ENCODE results near the gene CSNK1D. TPM values are rescaled to one million over a fixed set of nuclear protein-coding genes. Genes with fewer than 3 reads are reported as not detected.

CSNK1D gene
- total RNA-seq, 1 donor from 2014 or later: 118 TPM

- H3K36me3 Mint-ChIP-seq (ENCODE audit: unreplicated experiment): no peaks in the 10 kb centered on the region
- peaks cover 40% of the 10 kb centered on the region for H3K4me1 Mint-ChIP-seq (ENCODE audit: unreplicated experiment)
- TF ChIP-seq CTCF (IDR thresholded peaks at IDR 0.05): no peak
- H3K9me3 Mint-ChIP-seq (ENCODE audit: unreplicated experiment): no peaks in the 10 kb centered on the region
- DNase-seq (ENCODE audit: extremely low spot score, unreplicated experiment): no peak
- peak overlapping the region; percentile 65 for H3K4me3 Mint-ChIP-seq (ENCODE audit: unreplicated experiment)
- peaks cover 4% of the 10 kb centered on the region for H3K27me3 Mint-ChIP-seq (ENCODE audit: unreplicated experiment)
- no peak overlapping the region for H3K27ac Mint-ChIP-seq (ENCODE audit: unreplicated experiment)
These were observed 20.7 kb upstream of the CSNK1D start for GRCh38 chr17:82294064-82294773.

GRCh38 chr17:82292251-82293154 is 19.0 kb upstream of the CSNK1D start:
- peaks cover 39% of the 10 kb centered on the region for H3K4me1 Mint-ChIP-seq (ENCODE audit: unreplicated experiment)
- peaks cover 4% of the 10 kb centered on the region for H3K27me3 Mint-ChIP-seq (ENCODE audit: unreplicated experiment)
- peak; percentile 98 for DNase-seq (ENCODE audit: extremely low spot score, unreplicated experiment)
- H3K27ac Mint-ChIP-seq (ENCODE audit: unreplicated experiment): peak overlapping the region; percentile 74
- no peaks in the 10 kb centered on the region for H3K9me3 Mint-ChIP-seq (ENCODE audit: unreplicated experiment)
- H3K4me3 Mint-ChIP-seq (ENCODE audit: unreplicated experiment): peak overlapping the region; percentile 77
- no peak for TF ChIP-seq CTCF (IDR thresholded peaks at IDR 0.05)
- H3K36me3 Mint-ChIP-seq (ENCODE audit: unreplicated experiment): no peaks in the 10 kb centered on the region

GRCh38 chr17:82291582-82292250 is 18.2 kb upstream of the CSNK1D start:
- H3K9me3 Mint-ChIP-seq (ENCODE audit: unreplicated experiment): no peaks in the 10 kb centered on the region
- DNase-seq (ENCODE audit: extremely low spot score, unreplicated experiment): no peak
- no peak overlapping the region for H3K27ac Mint-ChIP-seq (ENCODE audit: unreplicated experiment)
- peaks cover 31% of the 10 kb centered on the region for H3K4me1 Mint-ChIP-seq (ENCODE audit: unreplicated experiment)
- peaks cover 4% of the 10 kb centered on the region for H3K27me3 Mint-ChIP-seq (ENCODE audit: unreplicated experiment)
- TF ChIP-seq CTCF (IDR thresholded peaks at IDR 0.05): no peak
- peak overlapping the region; percentile 64 for H3K4me3 Mint-ChIP-seq (ENCODE audit: unreplicated experiment)
- H3K36me3 Mint-ChIP-seq (ENCODE audit: unreplicated experiment): no peaks in the 10 kb centered on the region

- DNase-seq (ENCODE audit: extremely low spot score, unreplicated experiment): no peak
- H3K36me3 Mint-ChIP-seq (ENCODE audit: unreplicated experiment): no peaks in the 10 kb centered on the region
- H3K4me3 Mint-ChIP-seq (ENCODE audit: unreplicated experiment): no peak overlapping the region
- peak overlapping the region; percentile 76 for H3K27ac Mint-ChIP-seq (ENCODE audit: unreplicated experiment)
- H3K27me3 Mint-ChIP-seq (ENCODE audit: unreplicated experiment): no peaks in the 10 kb centered on the region
- no peaks in the 10 kb centered on the region for H3K9me3 Mint-ChIP-seq (ENCODE audit: unreplicated experiment)
- peaks cover 34% of the 10 kb centered on the region for H3K4me1 Mint-ChIP-seq (ENCODE audit: unreplicated experiment)
- TF ChIP-seq CTCF (IDR thresholded peaks at IDR 0.05): no peak
These were observed 14.6 kb upstream of the CSNK1D start for GRCh38 chr17:82287868-82288801.
